Cardiac muscle cell (in vitro differentiated cells and primary cell): Measurements from ENCODE around the gene MCOLN1. TPM values are rescaled to one million over a fixed set of nuclear protein-coding genes. Genes with fewer than 3 reads are reported as not detected.

Source experiments
- DNase-seq, 2 donors: peaks; one replicate each; pipeline versions ENCODE4 v3.0.0 to v3.0.0-alpha.2; 2010 to 2017; ENCODE audit warnings: low read depth in 1 of 2, low spot score in 1 of 2
- H3K27ac ChIP-seq: fragments of 200-600 bp; sonication (generic); 2 replicates; pipeline ENCODE4 v1.5.1; 2016
- H3K27me3 ChIP-seq: fragments of 200-600 bp; sonication (generic); 2 replicates; pipeline ENCODE4 v1.6.0; 2016; ENCODE audit warnings: control low read depth
- H3K36me3 ChIP-seq: fragments of 200-600 bp; sonication (generic); 2 replicates; pipeline ENCODE4 v1.5.1; 2016; ENCODE audit warnings: control low read depth
- H3K4me1 ChIP-seq: fragments of 200-600 bp; sonication (generic); 2 replicates; pipeline ENCODE4 v1.8.1; 2017; ENCODE audit warnings: low read depth, mild to moderate bottlenecking, mixed run types
- H3K4me3 ChIP-seq: fragments of 200-600 bp; sonication (generic); 2 replicates; pipeline ENCODE4 v1.5.1; 2016; ENCODE audit warnings: mild to moderate bottlenecking
- H3K9me3 ChIP-seq: fragments of 200-600 bp; sonication (generic); 2 replicates; pipeline ENCODE4 v1.5.1; 2017; ENCODE audit warnings: low read depth, mild to moderate bottlenecking, control low read depth
- CTCF ChIP-seq: IDR thresholded peaks from 2 replicates; pipeline ENCODE4 v1.5.1; 2012; ENCODE audit warnings: low read depth, mild to moderate bottlenecking, low read length
- polyA plus RNA-seq: library from polyadenylated mRNA; unstranded; fragments of >200 nt; fragmentation: Nextera tagmentation; extraction: Ambion mirVana; gene quantifications from 2 replicates; pipeline ENCODE4 v1.2.1, GENCODE V29; 2016
- total RNA-seq: library from RNA; depleted of rRNA; stranded (reverse); fragments of >200 nt; gene quantifications from 2 replicates; pipeline ENCODE4 v1.2.3, GENCODE V29; 2016

The MCOLN1 gene
- total and polyA plus RNA-seq, 2 experiments from 2014 or later: 5.8 to 24.7 TPM

GRCh38 chr19:7539827-7540425 lies 17.5 kb downstream of the MCOLN1 start:
- Histone ChIP-seq H3K36me3 (no peaks in the 10 kb centered on the region), H3K9me3 (no peaks in the 10 kb centered on the region), H3K27me3 (no peaks in the 10 kb centered on the region), H3K4me1 (no peaks in the 10 kb centered on the region), H3K4me3 (no peak overlapping the region), H3K27ac (no peak overlapping the region)
- DNase-seq: no peak
- no peak for TF ChIP-seq CTCF

- Histone ChIP-seq H3K27me3 (no peaks in the 10 kb centered on the region), H3K36me3 (no peaks in the 10 kb centered on the region), H3K9me3 (no peaks in the 10 kb centered on the region), H3K4me1 (no peaks in the 10 kb centered on the region), H3K4me3 (no peak overlapping the region), H3K27ac (no peak overlapping the region)
- peak; percentile 19 to 54 for DNase-seq
- no peak for TF ChIP-seq CTCF
These were observed 18.5 kb downstream of the MCOLN1 start for GRCh38 chr19:7540761-7541474.

GRCh38 chr19:7541475-7541824 lies 19.0 kb downstream of the MCOLN1 start:
- TF ChIP-seq CTCF: no peak
- H3K36me3 ChIP-seq: no peaks in the 10 kb centered on the region
- H3K4me3 ChIP-seq: no peak overlapping the region
- H3K27ac ChIP-seq: no peak overlapping the region
- DNase-seq: no peak
- no peaks in the 10 kb centered on the region for H3K4me1 ChIP-seq
- H3K9me3 ChIP-seq: no peaks in the 10 kb centered on the region
- H3K27me3 ChIP-seq: no peaks in the 10 kb centered on the region

GRCh38 chr19:7541828-7542443 lies 19.5 kb downstream of the MCOLN1 start:
- Histone ChIP-seq H3K4me1 (no peaks in the 10 kb centered on the region), H3K27me3 (no peaks in the 10 kb centered on the region), H3K4me3 (no peak overlapping the region), H3K36me3 (no peaks in the 10 kb centered on the region), H3K9me3 (no peaks in the 10 kb centered on the region), H3K27ac (no peak overlapping the region)
- no peak for DNase-seq
- TF ChIP-seq CTCF: no peak

GRCh38 chr19:7542556-7543348 lies 20.3 kb downstream of the MCOLN1 start:
- Histone ChIP-seq H3K9me3 (no peaks in the 10 kb centered on the region), H3K27ac (no peak overlapping the region)
- DNase-seq: no peak

More at GRCh38 chr19:7542556-7543348, 20.3 kb downstream of the MCOLN1 start:
- Histone ChIP-seq H3K4me1 (no peaks in the 10 kb centered on the region), H3K4me3 (no peak overlapping the region), H3K27me3 (no peaks in the 10 kb centered on the region), H3K36me3 (no peaks in the 10 kb centered on the region)
- TF ChIP-seq CTCF: no peak
